Gastroesophageal sphincter (tissue), 4 donors: ENCODE results near the gene ZFYVE9. TPM values are rescaled to one million over a fixed set of nuclear protein-coding genes. Genes with fewer than 3 reads are reported as not detected.
"Not testable (repeated sequence)": the region's sequence is repeated elsewhere in the genome, so short reads cannot be mapped to it uniquely, and the experiment has no call there.

Source experiments
- ATAC-seq: fragments of 150-250 bp; one replicate; pipeline ENCODE4 v1.9.1; 2016; ENCODE audit warnings: mild to moderate bottlenecking, moderate library complexity
- H3K27ac ChIP-seq, 4 donors: fragments of 200-600 bp; sonication (generic) in 3 of 4; 1 replicate in 3 of 4; 2 replicates in 1 of 4; pipeline ENCODE4 v1.5.1; 2016 to 2019
- H3K27me3 ChIP-seq: fragments of 200-600 bp; sonication (generic); one replicate; pipeline ENCODE4 v1.5.1; 2019
- H3K36me3 ChIP-seq, 2 donors: fragments of 200-600 bp; sonication (generic); one replicate each; pipeline ENCODE4 v1.5.1; 2019; ENCODE audit warnings: control low read depth in 1 of 2
- H3K4me1 ChIP-seq, 3 donors: fragments of 200-600 bp; sonication (generic); 1 replicate in 2 of 3; 2 replicates in 1 of 3; pipeline ENCODE4 v1.5.1; 2016 to 2019; ENCODE audit warnings: control low read depth in 2 of 3
- H3K4me3 ChIP-seq, 2 donors: fragments of 200-600 bp; sonication (generic); one replicate each; pipeline ENCODE4 v1.5.1; 2019; ENCODE audit warnings: mild to moderate bottlenecking in 1 of 2, moderate library complexity in 1 of 2
- H3K9me3 ChIP-seq, 3 donors: fragments of 200-600 bp; sonication (generic); one replicate each; pipeline ENCODE4 v1.5.1; 2017 to 2019; ENCODE audit warnings: control low read depth in 2 of 3
- EP300 ChIP-seq: sonication (generic); formaldehyde crosslinking; IDR thresholded peaks from one replicate; pipeline ENCODE4 v1.6.1; 2017; ENCODE audit warnings: antibody characterized with exemption, mild to moderate bottlenecking
- POLR2A ChIP-seq, 2 donors: fragments of 450-650 bp; IDR thresholded peaks; one replicate each; pipeline ENCODE4 v1.6.1; 2017; ENCODE audit warnings: antibody characterized with exemption in 2 of 2, mild to moderate bottlenecking in 2 of 2, moderate library complexity in 1 of 2
- POLR2AphosphoS5 ChIP-seq: sonication (generic); formaldehyde crosslinking; IDR thresholded peaks from one replicate; pipeline ENCODE4 v1.6.1; 2017; ENCODE audit warnings: antibody characterized with exemption
- WGBS, 2 donors: methylation state at CpG; one replicate each; pipeline ENCODE4 v1.1.5; 2018; ENCODE audit warnings: low coverage in 1 of 2; 5-methylcytosine and 5-hydroxymethylcytosine counted together
- total RNA-seq, 4 donors: library from RNA; depleted of rRNA; stranded (reverse); fragments of >200 nt; gene quantifications; one replicate each; pipeline ENCODE4 v1.1.0, GENCODE V29; 2016
- TF ChIP-seq, protein P1 (sequence below), 4 experiments: fragments of 200-600 bp in 2 of 4; fragments of 450-650 bp in 2 of 4; sonication (generic) in 1 of 4; IDR thresholded peaks; one replicate each; pipeline ENCODE4 v1.5.1; 2017 to 2019; ENCODE audit warnings: antibody characterized with exemption in 4 of 4, mild to moderate bottlenecking in 2 of 4, moderate library complexity in 2 of 4

Gene ZFYVE9
- 10 to 100 TPM; 36.4 to 79.9 (median 40.4) TPM for total RNA-seq

DNA sequence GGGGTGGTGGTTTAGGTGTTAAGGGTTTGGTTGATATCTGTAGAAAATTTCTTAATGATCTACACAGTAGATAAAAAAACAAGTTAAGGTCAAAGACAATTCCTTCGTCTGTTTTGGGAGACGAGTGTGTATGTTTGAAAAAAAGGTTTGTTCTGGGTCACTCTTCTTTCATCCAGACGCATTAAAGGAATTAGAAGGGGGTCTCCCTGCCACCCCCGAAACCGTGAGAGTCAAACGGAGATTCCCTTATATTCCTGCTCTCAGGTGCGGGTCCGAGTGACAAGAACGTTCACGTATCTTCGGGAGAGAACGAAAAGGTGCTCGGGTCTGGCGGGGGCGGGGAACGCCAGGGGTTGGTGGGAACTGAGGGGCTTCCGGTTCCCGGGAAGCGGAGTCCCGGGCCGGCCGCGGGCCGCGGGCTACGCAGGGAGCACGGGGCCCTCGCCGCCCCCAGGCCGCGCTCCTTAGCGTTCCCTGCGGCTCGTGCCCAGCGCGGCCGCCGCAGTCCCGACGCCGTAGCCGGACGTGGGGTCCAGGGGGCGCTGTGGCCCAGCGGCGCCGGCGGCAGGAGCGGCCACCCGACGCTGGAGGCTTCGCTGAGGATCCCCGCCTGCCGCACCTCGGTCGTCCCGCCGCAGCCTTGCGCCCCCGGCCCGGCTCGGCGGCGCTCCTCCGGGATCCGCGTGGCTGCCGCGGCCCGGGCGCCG is at the start of gene ZFYVE9:
Gene ZFYVE9 (plus strand): TSS at position 577 of the 707 bp plus-strand sequence. CDS start 91,118 bp downstream, outside the sequence.
- H3K36me3 ChIP-seq = no peaks in the 10 kb centered on the region
- TF ChIP-seq EP300 = no peak
- TF ChIP-seq, protein P1, sequence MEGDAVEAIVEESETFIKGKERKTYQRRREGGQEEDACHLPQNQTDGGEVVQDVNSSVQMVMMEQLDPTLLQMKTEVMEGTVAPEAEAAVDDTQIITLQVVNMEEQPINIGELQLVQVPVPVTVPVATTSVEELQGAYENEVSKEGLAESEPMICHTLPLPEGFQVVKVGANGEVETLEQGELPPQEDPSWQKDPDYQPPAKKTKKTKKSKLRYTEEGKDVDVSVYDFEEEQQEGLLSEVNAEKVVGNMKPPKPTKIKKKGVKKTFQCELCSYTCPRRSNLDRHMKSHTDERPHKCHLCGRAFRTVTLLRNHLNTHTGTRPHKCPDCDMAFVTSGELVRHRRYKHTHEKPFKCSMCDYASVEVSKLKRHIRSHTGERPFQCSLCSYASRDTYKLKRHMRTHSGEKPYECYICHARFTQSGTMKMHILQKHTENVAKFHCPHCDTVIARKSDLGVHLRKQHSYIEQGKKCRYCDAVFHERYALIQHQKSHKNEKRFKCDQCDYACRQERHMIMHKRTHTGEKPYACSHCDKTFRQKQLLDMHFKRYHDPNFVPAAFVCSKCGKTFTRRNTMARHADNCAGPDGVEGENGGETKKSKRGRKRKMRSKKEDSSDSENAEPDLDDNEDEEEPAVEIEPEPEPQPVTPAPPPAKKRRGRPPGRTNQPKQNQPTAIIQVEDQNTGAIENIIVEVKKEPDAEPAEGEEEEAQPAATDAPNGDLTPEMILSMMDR (IDR thresholded peaks at IDR 0.05) = peak; percentile 50 to 99 (median 88)
- TF ChIP-seq POLR2A (IDR thresholded peaks at IDR 0.05) = peak; percentile 50 to 69
- TF ChIP-seq POLR2AphosphoS5 = peak; percentile 21
- peaks cover 5 to 57% (median 11%) of the 10 kb centered on the region in 3 donors for H3K4me1 ChIP-seq
- peak; percentile 94 for ATAC-seq
- whole genome bisulfite sequencing, 2 donors = 3 to 5% methylated on average over 3 to 10 of the region's 72 CpGs
- H3K4me3 ChIP-seq = peak within 1 kb of the TSS; percentile 89 to 90
- no peaks in the 10 kb centered on the region for H3K9me3 ChIP-seq
- H3K27me3 ChIP-seq = no peaks in the 10 kb centered on the region
- H3K27ac ChIP-seq = peak within 1 kb of the TSS; percentile 89 to 100 (median 96)

GRCh38 chr1:52094300-52094699 is 47.6 kb upstream of the ZFYVE9 start:
- peaks cover 0 to 36% of the 10 kb centered on the region in 2 donors for H3K36me3 ChIP-seq
- not testable (repeated sequence) for H3K27ac ChIP-seq, H3K4me1 ChIP-seq, H3K27me3 ChIP-seq, H3K9me3 ChIP-seq, ATAC-seq, H3K4me3 ChIP-seq
- WGBS, 2 donors = 88% methylated on average over 4 of the region's 7 CpGs; no CpG with 5 or more reads in 1 of the 2 donors

- no peaks in the 10 kb centered on the region for H3K27me3 ChIP-seq
- H3K9me3 ChIP-seq = no peaks in the 10 kb centered on the region
- H3K27ac ChIP-seq = no peak overlapping the region
- no peak overlapping the region for H3K4me3 ChIP-seq
- peaks cover 0 to 17% of the 10 kb centered on the region in 2 donors for H3K36me3 ChIP-seq
- H3K4me1 ChIP-seq = no peaks in the 10 kb centered on the region
- WGBS, 2 donors = 60 to 79% methylated on average over 3 to 6 of the region's 8 CpGs
- TF ChIP-seq, protein P1 (IDR thresholded peaks at IDR 0.05) = no peak
- TF ChIP-seq POLR2A (IDR thresholded peaks at IDR 0.05) (no peak), POLR2AphosphoS5 (no peak), EP300 (no peak)
- no peak for ATAC-seq
These were observed 45.7 kb upstream of the ZFYVE9 start for GRCh38 chr1:52096216-52096615.

DNA sequence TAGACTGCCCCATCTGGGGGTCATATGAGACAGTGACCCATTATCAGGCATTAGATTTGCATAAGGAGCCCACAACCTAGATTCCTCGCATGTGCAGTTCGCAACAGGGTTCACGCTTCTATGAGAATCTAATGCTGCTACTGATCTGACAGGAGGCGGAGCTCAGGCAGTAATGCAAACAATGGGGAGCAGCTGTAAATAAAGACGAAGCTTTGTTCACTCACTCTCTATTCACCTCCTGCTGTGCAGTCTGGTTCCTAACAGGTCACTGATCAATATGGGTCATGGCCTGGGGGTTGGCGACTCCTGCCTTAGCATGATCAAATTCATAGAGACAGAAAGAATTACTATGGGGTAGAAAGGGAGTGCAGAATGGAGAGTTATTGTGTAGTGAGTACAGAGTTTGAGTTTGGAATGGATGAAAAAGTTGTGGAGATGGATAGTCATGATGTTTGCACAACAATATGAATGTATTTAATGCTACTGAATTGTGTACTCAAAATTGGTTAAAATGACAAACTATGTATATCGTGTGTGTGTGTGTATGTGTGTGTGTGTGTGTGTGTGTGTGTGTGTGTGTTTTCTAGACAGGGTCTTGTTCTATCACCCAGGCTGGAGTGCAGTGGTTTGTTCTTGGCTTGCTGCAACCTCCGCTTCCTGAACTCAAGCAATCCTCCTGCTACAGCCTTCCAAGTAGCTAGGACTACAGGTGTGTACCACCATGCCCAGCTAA is 43.6 kb upstream of the ZFYVE9 start:
- no peaks in the 10 kb centered on the region for H3K4me1 ChIP-seq
- no peaks in the 10 kb centered on the region for H3K9me3 ChIP-seq
- no peak for ATAC-seq
- no peaks in the 10 kb centered on the region for H3K36me3 ChIP-seq
- TF ChIP-seq EP300 (no peak), POLR2AphosphoS5 (no peak), POLR2A (IDR thresholded peaks at IDR 0.05) (no peak)
- TF ChIP-seq, protein P1 (IDR thresholded peaks at IDR 0.05) = no peak
- H3K4me3 ChIP-seq = no peak overlapping the region
- no peak overlapping the region for H3K27ac ChIP-seq
- no peaks in the 10 kb centered on the region for H3K27me3 ChIP-seq
- WGBS, 2 donors = 46 to 52% methylated on average over 2 to 3 of the region's 8 CpGs

- H3K27me3 ChIP-seq = no peaks in the 10 kb centered on the region
- no peak for ATAC-seq
- WGBS, 2 donors = 100% methylated on average over 1 of the region's 1 CpG; no CpG with 5 or more reads in 1 of the 2 donors
- no peak for TF ChIP-seq POLR2AphosphoS5
- no peaks in the 10 kb centered on the region for H3K36me3 ChIP-seq
- no peak overlapping the region for H3K4me3 ChIP-seq
- H3K27ac ChIP-seq = no peak overlapping the region
- no peaks in the 10 kb centered on the region for H3K9me3 ChIP-seq
- H3K4me1 ChIP-seq = no peaks in the 10 kb centered on the region
These were observed 39.4 kb upstream of the ZFYVE9 start for GRCh38 chr1:52102336-52103013.
